Measurements from ENCODE around the gene EPHB3.

GRCh38 chr3:184616436-184616835, 54.9 kb downstream of the EPHB3 start:
- TF ChIP-seq CTCF (IDR thresholded peaks at IDR 0.05), result no peak
- TF ChIP-seq NFIC (IDR thresholded peaks at IDR 0.05; ENCODE audit: borderline replicate concordance), result no peak
- TF ChIP-seq RXRA (IDR thresholded peaks at IDR 0.05; ENCODE audit: borderline replicate concordance, low read depth), result no peak
- no peak for TF ChIP-seq ZBTB33 (IDR thresholded peaks at IDR 0.05; ENCODE audit: borderline replicate concordance, low read depth)
- no peak for TF ChIP-seq JUND (IDR thresholded peaks at IDR 0.05)
- no peak for TF ChIP-seq USF1 (IDR thresholded peaks at IDR 0.05; ENCODE audit: borderline replicate concordance, low read depth)
- TF ChIP-seq POLR2AphosphoS5 (IDR thresholded peaks at IDR 0.05; ENCODE audit: low read depth, low read length), result no peak

All from SK-N-SH (cell line).